Uterus (tissue), 2 donors: Measurements from ENCODE around the gene ENTREP1.

ENCODE experiments used
- CTCF ChIP-seq, 4 experiments: fragments of 200-600 bp in 2 of 4; fragments of 450-650 bp in 2 of 4; sonication (generic) in 2 of 4; IDR thresholded peaks; one replicate each; pipeline ENCODE4 v1.5.1; 2016 to 2019; ENCODE audit warnings: antibody characterized with exemption in 4 of 4, mild to moderate bottlenecking in 2 of 4, moderate library complexity in 1 of 4
- POLR2A ChIP-seq, 2 donors: fragments of 450-650 bp; IDR thresholded peaks; one replicate each; pipeline ENCODE4 v1.6.1; 2016; ENCODE audit warnings: antibody characterized with exemption in 2 of 2, mild to moderate bottlenecking in 1 of 2, moderate library complexity in 1 of 2

DNA sequence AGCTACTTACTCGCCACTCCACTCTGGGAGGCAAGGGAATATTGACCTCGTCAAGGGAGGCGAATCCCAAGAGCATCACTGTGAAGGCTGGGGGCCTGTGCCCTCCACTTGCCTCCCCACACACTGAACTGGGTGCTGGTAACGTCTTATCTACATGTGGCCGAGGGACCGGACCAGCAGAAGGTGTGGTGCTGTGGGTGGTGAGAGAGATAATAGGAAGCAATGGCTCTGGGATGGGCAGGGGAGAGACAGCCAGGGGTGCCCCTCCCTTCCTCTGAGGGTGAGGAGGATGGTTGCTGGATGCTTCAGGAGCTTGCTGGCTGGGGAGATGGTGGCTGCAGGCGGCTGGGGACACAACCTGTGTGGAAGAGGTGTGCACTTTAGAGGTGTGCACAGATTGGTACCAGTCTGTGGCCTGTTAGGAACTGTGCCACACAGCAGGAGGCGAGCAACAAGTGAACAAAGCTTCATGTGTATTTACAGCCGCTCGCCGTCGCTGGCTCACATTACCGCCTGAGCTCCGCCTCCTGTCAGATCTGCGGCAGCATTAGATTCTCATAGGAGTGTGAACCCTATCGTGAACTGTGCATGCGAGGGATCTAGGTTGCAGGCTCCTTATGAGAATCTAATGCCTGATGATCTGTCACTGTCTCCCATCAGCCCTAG lies 100.3 kb downstream of the ENTREP1 start:
- TF ChIP-seq CTCF (IDR thresholded peaks at IDR 0.05) (no peak), POLR2A (IDR thresholded peaks at IDR 0.05) (no peak)
